Embryonic facial prominence (tissue), 1 donor: ENCODE results near the gene SPINT2.
"Not testable (repeated sequence)": the region's sequence is repeated elsewhere in the genome, so short reads cannot be mapped to it uniquely, and the experiment has no call there.

Experiments
- DNase-seq: peaks from one replicate; pipeline ENCODE4 v3.0.0-alpha.2; 2016; ENCODE audit errors: extremely low spot score

The SPINT2 gene, protein sequence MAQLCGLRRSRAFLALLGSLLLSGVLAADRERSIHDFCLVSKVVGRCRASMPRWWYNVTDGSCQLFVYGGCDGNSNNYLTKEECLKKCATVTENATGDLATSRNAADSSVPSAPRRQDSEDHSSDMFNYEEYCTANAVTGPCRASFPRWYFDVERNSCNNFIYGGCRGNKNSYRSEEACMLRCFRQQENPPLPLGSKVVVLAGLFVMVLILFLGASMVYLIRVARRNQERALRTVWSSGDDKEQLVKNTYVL

DNA sequence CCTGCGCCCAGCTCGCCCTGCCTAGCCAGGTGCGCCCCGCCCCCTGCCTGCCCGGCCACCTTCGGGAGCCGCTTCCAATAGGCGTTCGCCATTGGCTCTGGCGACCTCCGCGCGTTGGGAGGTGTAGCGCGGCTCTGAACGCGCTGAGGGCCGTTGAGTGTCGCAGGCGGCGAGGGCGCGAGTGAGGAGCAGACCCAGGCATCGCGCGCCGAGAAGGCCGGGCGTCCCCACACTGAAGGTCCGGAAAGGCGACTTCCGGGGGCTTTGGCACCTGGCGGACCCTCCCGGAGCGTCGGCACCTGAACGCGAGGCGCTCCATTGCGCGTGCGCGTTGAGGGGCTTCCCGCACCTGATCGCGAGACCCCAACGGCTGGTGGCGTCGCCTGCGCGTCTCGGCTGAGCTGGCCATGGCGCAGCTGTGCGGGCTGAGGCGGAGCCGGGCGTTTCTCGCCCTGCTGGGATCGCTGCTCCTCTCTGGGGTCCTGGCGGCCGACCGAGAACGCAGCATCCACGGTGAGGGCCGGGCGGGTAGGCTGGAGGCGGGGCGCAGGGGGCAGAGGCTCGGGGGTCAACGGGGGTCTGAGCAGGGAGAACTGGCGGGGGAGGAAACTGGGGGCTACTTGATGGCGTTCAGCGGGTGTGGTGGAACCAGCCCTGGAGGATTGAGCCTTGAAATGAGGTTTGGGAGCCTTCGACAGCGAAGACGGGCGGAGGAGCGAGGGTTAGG is at the start of gene SPINT2:
SPINT2 (plus strand) TSS at position 88 of the 727 bp plus-strand sequence; CDS start at position 408, 320 bp downstream.
- DNase-seq, result no peak

DNA sequence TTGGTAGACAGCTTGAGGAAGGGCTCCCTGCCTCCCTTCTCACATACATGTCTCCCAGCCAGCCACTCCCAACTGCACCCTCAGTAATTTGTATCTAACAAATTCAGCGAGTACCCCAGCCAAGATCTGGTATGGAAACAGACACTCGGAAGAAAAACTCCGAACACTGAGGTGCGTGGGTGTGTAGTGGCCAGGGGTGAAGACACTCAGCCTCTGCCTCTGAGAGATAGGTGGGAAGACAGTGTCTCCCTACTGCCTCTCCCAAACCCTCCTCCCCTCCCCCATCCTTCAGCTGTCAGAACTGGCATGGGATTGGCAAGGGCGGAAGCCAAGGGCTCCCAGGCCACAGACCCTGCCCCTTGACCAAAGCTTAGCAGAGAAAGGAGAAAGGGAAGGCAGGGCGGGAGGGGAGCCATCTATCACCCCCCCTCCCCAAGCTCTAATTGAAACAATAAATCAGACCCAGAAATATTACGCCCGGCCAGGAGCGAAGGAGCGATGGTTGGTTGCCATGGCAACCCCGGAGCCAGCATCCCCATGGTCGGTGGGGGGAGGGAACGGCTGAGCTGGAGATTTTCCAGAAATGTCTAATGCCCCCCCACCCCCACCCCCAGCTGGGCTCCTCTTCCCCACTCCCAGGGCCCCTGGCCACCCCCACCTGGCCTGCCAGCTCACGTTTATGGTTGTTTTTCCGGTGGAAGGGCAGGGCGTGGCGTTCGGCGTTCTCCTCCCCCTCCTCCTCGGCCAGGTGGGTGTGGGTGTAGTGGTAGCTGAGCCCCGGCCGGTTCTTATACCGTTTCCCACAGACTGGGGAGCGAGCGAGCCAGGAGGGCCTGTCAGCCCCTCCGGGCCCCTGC is 47.4 kb upstream of the SPINT2 start:
- no peak for DNase-seq

DNA sequence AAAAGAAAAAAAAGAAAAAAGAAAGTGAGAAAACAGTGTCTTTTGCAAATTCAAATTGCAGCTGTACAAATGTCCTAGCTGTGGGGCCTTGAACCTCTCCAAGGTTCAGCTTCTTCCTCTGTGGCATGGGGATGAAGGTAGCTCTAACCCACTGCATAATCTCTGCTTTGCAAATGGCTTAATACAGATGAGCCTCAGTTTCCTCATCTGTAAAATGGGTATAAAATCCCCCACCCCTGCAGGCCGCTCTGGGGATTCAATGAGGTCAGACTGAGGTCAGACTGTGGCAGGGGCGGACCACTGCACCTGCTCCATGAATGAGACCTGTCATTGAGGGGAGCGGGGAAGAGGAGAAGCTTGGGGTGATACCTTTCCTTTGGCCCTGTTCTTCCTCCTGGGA is 46.2 kb upstream of the SPINT2 start:
- no peak for DNase-seq

DNA sequence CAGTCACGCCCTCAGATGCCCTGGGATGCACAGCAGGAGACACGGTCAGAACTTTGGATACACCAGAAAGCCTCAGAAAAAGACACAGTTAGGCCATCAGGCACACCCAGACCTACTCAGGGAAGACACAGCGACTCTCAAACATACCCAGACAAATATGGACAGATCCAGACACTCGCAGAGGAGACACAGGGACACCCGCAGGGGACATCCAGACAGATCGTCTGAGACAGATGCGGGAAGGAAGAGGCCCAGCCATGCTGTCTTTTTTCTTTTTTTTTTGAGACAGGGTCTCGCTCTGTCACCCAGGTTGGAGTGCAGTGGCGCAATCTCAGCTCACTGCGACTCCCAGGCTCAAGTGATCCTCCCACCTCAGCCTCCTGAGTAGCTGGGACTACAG is 45.2 kb upstream of the SPINT2 start:
- DNase-seq, result no peak

DNA sequence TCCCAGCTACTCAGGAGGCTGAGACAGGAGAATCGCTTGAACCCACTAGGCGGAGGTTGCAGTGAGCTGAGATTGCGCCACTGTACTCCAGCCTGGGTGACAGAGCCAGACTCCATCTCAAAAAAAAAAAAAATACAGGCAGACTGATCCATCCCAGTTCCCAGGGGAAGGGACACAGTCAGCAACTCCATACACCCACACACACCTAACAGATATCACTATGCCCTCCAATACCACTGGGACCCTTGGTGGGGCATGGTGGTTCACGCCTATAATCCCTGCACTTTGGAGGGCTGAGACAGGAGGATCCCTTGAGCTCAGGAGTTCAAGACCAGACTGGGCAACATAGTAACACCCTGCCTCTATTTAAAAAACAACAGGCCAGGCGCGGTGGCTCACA is 43.0 kb upstream of the SPINT2 start:
- no peak for DNase-seq

DNA sequence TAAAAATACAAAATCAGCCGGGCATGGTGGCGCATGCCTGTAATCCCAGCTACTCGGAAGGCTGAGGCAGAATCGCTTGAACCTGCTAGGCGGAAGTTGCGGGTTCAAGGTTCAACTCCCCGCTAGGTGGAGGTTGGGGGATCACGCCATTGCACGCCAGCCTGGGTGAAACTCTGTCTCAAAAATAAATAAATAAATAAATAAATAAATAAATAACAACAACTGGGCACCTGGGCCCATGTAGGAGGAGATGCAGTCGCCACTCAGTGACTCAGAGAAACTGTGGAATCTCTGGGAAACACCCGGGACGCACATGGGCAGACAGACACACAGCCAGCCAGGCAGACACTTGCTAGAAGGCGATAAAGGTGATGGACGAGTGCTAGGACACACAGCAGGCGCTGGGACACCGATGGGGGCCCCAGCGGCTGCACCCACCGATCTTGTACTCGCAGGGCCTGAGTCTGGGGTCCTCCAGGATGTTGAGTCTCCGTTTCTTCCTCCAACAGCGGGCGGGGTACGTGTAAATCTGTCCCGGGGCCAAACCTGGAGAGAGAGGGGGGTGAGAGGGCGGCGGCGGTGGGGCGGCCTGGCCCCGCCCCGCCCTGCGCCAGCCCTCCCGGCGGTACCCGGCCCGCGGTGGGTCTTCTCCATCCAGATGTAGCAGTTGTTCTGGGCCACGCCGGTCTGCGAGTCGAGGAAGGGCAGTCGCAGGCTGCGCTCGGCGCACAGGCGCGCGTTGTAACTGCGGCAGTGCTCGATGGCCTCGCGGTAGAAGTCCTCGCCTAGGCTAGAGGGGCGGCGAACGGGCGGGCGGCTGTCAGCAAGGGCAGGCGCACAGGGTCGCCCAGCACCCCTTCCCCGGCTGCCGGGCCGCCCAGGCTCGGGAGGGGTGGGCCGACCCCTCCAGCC is 42.2 kb upstream of the SPINT2 start:
- no peak for DNase-seq

DNA sequence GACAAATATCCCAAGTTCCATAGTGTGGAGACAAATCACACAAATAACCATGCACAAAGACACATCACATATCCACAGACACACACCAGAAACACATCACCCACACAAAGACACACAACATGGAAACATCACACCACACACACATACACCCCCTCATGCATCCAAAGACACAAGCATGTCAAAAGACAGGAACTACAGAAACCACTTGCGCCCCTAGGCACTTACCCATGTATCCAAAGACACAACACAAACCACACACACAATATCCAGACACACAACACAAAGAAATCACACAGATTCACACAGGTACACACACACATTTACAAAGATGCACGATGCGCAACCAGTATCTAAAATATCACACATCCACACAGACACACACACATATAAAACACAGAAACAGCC is 41.3 kb upstream of the SPINT2 start:
- no peak for DNase-seq

DNA sequence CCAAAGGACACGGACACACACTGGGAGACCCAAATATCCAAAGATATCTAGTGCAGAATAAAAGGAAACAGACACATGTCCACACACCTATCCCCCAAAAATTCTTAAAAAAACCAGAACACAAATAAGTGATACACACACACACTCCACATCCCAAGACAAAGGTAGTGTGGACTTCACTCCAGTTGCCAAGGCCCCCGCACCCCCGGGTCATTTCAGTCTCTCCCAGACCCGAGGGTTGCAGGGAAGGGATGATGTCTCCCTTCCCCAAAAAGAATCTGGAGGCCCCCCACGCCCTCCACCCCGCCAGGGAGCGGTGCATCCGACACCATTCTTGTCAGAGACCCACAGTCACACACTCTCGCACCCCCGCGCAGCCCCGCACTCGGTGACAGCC is 40.8 kb upstream of the SPINT2 start:
- no peak for DNase-seq

DNA sequence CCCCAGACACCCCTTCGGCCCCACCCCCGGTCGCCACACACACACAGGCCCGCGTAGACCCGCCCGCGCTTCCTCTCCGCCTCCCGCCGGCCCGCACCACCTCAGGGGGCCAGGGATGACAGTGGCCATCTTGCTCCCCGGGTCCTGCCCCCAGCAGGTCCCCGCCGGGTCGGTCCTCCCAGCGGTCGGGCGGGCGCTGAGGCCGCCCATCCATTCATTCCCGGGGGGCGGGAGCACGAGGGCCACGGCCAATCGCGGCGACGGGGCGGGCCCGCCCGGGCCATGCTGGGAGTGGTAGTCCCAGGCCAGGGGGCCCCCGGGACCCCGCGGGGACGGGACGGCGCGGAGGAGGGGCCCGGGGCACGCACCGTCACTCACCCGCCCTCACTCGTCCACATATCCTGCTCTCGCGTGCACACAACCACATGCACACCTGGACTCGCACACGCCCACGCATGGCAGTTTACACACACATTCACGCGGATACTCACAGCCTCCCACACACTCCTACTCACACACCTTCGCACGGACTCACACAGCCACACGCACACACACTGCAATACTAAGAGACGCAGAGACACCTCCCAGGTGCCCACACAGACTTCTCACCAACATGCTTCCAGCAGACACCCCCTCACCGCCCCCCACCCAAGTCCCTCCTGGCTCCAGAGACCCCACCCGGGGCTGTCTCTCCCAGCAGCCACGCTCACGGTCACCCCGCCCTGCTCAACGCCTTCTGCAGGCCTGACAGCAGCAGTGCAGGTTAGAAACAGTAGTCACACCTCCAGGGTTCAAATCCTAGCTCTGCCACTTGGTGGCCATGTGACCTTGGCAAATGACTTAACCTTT is 40.1 kb upstream of the SPINT2 start, which contains the start of gene DPF1:
DPF1 (minus strand) TSS at position 209 of the 849 bp plus-strand sequence; CDS start at position 129, 80 bp downstream.
- DNase-seq, result peak; percentile 43

DNA sequence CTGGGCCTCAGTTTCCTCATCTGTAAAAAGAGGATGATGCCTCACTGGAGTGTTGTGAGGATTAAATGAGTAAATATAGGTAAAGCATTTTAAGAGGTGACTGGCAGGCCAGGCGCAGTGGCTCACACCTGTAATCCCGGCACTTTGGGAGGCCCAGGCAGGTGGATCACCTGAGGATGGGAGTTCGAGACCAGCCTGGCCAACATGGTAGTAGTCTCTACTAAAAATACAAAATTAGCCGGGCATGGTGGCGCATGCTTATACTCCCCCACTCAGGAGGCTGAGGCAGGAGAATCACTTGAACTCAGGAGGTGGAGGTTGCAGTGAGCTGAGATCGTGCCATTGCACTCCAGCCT is 39.5 kb upstream of the SPINT2 start:
- not testable (repeated sequence) for DNase-seq

DNA sequence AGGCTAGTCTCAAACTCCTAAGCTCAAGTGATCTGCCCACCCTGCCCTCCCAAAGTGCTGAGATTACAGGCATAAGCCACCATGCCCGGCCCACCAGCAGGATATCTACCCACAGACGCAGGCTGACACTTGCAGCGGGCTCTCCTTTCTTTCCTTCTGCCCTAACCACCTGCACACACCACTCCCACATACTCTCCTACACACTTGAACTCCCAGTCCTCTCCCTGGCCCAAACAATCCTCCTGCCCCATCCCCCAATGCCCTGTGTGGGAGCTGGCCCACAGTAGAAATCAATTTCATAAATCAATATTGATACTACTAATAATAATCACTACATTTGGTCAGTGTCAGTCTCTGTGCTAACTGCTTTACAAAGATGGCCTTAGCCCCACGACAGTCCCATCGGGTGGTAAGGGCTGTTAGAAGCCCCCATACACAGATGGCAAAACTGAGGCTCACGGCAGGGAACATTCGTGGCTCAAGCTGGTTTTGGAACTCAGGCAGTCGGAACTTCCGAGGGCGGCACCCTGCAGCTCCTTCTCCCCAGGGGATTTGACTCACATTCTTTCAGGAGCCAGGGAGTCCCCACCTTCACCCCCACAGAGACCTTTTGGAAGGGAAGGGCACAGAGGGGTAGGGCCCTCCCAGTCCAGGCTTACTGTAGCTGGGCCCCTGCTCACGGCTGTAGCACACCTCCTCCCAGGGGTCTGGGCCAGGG is 36.9 kb upstream of the SPINT2 start:
- DNase-seq, result no peak

DNA sequence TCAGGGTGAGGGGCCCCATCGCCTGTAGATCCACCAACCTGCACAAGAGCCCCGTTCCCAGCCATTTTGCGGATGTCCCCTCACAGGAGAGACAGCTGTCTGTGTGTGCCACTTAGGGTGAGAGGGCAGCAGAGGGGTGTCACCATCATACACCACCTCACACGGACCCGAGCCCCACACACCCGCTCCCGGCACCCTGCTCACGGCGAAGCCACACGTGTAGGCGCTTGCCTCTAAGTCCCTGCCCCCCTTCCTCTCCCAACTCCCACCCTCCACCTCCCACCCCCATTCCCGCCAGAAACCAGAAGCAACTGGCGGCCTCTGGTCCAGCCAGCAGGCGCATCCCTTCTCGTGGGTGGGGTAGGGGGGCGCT is 36.4 kb upstream of the SPINT2 start:
- no peak for DNase-seq

DNA sequence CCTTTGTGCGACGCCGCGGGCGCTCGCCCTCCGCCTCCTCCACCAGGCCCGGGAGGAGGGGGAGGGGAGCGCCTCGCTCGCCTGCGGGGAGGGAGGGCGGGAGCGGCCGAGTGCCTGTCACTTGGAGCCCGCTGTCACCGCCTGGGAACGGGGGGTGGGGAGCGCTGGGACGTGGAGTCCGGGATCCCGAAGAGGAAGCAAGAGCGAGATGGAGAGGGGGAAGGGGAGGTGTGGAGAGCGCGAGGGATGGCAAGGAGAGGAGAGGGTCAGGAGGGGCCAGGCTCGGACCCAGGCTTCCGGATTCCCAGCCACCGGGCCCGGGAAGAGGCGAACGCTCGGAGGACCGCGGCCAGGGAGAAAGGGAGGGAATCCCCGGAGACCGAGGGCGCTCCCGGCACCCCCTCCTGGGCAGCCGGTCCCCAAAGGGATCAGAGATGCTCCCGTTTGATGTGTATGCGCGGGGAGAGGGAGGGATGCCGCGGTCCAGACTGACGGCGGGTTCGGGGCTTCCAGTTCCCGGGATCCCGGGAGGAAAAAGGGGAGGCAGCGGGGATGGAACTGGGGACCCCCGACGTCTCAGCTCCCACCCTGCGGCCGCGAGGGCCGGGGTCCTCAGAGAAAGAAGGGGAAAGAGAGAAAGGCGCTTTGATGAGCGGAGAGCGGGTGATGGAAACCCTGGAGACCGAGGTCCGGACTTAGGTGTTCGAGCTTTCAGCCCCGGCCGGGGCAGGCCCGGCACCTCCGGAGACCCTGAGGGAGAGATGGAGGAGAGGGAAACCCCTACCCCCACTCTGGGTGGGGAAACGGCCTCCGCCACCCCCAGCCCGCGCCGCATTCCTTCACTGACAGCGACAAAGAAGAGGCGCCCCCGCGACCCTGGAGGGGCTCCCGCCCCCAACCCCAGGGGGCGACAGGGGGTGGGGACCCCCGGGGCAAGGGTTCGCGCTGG is 35.6 kb upstream of the SPINT2 start:
- no peak for DNase-seq

DNA sequence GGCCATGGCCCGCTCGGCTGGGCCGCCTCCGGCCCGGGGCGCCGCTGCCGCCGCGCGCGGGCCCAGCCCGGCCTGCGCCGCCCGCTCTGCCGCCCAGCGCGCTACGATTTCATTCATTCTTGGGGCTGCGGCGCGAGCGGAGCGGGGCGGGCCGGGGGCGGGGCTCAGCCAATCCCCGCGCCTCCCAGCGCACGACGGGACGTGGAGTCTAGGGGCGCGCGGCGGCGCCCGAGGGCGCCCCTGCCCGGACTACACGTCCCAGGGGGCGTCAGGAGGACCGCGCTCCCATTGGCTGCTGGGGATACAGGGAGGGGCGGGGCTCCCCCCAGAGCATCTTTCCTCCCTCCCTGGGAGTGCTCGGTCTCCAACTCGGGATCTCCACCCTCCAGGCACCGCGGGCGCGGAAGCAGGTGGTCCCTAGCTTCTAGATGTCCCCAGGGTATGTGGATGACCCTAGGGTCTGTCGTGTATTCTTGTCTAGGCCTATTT is 34.7 kb upstream of the SPINT2 start:
- DNase-seq, result peak; percentile 45

DNA sequence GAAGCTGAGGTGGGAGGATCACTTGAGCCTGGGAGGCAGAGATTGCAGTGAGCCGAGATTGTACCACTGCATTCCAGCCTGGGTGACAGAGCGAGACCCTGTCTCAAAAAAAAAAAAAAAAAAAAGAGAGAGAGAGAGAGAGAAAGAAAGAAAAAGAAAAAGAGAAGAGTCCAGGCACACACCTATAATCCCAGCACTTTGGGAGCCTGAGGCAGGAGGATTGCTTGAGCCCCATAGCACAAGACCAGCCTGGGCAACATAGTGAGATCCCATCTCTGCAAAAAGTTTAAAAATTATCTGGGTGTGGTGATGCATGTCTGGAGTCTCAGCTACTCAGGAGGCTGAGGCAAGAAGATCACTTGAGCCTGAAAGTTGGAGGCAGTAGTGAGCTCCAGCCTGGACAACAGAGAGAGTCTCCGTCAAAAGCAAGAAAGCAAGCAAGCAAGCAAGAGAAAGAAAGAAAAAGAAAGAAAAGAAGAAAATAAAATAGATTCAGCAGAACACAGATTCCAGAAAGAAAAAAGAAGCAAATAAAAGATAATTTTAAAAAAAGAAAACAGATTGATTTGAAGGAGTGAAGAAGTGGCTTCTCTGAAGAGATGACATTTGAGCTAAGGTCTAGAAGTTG is 33.8 kb upstream of the SPINT2 start:
- not testable (repeated sequence) for DNase-seq

DNA sequence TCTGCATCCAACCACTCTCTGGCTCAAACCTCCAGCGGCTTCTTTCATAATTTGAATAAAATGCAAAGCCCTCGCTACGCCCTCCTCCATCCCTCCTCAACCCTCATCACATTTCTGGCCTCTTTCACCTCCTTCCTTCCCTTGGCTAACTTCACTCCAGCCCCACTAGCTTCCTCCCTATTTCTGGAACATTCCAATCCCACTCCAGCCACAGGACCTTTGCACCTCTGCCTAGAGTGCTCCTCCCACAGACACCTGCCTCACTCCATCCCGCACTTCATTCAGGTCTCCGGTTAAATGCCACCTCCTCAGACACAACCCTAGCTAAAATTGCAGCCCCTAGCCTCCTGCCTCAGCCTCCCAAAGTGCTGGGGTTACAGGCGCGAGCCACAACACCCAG is 32.5 kb upstream of the SPINT2 start:
- no peak for DNase-seq

DNA sequence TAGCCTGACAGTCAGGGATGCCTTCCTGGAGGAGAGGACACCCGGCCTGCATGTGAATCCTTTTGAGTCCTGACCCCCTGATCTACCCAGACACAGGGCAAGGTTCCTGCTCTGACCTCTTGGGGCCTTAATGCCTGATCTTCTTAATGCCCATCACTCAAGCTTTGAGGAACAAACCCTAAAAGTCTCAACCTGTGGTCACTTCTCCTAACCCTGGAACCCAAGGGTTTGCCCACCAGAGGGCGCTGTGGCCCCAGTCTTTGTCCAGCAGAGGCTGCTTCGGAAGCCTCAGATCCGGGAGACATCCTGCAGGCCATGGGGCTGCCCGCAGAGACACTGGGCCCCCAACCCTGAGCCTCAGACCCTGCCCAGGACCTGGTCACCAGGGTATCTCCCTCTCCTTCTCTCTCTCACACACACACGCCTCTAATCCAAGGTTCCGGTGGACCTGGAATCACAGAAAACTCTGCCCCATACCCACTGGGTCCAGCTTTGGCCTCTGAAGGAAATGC is 30.6 kb upstream of the SPINT2 start:
- no peak for DNase-seq

DNA sequence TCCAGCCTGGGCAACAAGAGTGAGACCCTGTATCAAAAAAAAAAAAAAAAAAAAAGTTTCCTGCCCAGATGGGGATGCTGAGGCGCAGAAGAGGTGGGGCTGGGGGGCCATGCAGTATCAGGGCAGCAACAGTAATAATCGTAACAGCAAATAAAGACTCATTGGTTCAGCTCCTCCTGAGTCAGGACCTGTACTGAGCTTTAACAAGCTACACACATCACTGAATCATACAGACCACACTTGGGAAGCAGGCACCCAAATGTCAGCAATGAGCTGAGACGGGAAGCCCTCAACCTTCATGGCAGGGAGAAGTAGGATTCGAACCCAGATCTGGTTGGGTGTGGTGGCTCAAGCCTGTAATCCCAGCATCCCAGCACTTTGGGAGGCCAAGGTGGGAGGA is 29.8 kb upstream of the SPINT2 start:
- DNase-seq, result no peak
